Activated CD4-positive, CD25-positive, alpha-beta regulatory T cell treated with anti-CD3 and anti-CD28 coated beads, Interleukin-2, amount 50 U/mL, for 24 hours (primary cell): ENCODE data around the gene STK38L.

ENCODE experiments used
- ATAC-seq, 2 donors: fragments of 150-1000 bp; cut with Tn5 transposase; one replicate each; pipeline ENCODE4 v1.10.0; 2021; ENCODE audit warnings: mild to moderate bottlenecking in 1 of 2, moderate library complexity in 1 of 2

Gene STK38L

DNA sequence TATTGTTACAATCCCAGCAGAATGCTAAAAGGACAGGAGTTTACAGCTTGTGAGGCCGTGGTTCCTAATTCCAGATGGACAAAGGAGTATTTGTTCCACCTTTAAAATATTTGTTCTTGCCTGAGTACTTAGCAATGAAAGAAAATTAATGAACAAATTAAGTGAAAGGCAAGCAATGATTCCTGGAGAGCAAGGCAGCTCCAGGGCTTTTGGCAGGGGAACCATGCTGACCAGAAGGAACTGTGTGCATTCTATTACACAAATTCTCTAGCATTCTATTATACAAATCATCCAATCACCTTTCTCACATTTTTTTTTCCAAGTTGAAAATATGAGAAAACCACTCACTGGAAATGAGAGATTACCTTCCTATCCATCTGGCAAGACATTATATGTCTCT, 86.8 kb downstream of the STK38L start:
- ATAC-seq, result no peak

DNA sequence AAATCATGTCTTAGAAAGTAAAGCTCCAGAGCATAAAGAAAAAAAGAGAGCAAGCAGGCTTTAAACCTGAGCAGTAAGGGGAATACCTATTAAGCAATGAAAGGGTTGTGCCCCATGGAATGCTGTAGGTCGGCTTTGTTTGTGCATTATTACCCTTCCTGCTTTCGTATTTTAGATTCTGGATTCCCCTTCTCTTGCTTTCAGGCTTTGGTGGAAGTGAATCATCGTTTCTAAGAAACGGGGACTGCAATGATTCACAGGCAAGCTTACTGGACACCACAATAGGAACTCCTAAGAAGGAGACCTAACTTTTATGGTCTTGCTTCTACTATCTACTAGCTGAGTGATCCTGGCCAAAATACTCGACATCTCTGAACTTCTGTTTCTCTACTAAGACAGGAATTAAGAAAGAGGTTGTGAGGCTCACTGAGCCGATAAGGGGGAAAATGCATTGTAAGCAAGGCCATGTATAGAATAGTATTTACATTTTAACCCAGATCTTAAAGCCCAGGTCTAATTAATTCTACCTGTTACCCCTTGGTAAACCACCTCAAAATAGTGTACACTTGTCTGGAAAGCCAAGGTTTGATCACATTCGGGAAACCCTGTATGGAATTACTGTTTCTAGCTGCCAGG, 87.3 kb downstream of the STK38L start:
- peak; percentile 64 to 66 for ATAC-seq

DNA sequence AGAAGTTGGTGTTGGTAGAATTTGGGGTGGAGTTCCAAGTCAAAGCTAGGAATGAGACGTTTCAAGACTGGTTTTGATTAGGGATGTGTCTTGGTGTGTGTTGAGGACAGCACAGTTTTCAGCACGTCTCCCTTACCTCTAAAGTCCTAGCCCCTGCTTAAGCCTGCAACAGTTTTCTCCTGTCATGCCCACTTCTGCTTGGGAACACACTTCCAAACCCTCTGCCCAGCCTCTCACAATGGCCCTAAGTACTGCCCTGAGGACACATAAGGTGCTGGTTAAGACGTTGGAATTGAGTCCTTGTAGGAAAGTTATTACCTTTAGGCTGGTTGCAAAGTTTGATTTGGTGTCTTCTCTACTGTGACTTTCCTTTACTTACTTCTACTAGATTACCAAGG, 87.8 kb downstream of the STK38L start:
- ATAC-seq, result no peak

DNA sequence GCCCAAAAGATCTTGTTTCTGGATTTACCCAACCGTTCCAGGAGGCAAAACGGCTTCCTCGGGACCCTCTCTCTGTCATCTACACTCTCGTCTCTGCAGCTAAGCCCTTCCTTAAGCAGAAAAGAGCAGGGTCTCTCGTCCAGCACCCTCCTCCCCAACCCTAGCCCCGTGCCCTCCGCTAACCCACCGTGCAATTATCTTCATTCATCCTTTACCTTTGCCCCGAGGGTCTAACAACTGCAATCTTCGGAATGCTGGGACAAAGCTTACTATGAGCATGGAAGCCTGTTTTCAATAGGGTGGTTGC, 88.3 kb downstream of the STK38L start:
- ATAC-seq, result no peak

DNA sequence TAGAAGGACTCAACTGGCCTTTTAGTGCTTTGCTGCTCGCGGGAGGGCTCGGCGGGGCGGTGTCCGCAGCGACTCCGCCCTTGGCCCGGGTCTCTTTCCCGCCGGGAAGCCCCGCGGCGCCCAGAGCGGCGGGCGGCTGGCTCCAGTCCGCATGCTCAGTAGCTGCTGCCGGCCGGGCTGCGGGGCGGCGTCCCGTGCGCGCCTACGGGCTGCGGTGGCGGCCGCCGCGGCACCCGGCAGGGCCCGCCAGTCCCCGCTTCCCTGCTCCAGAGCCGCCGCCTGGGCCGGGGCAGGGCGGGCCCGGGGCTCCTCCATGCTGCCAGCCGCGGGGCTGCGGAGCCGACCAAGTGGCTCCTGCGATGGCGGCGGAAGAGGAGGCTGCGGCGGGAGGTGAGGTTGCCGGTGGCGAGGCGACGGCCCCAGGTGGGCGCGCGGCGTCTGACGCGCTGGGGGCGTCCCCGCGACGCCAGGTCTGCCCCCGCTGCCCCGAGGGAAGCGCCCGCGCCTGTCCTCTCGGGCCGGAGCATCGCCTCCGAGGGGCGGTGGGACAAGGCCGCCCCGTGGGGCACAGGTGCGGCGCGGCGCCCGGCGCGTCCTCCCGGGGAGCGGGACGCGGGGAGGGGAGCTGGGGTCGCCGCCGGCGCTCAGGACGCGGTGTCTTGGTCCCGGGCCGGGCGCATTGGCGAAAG, 88.8 kb downstream of the STK38L start, which contains the start of gene BMAL2:
Gene BMAL2, plus strand, starts transcription at position 123 of the 689 bp plus-strand sequence. Its CDS starts 237 bp downstream, at position 360.
- ATAC-seq, result peak; percentile 39 to 52

DNA sequence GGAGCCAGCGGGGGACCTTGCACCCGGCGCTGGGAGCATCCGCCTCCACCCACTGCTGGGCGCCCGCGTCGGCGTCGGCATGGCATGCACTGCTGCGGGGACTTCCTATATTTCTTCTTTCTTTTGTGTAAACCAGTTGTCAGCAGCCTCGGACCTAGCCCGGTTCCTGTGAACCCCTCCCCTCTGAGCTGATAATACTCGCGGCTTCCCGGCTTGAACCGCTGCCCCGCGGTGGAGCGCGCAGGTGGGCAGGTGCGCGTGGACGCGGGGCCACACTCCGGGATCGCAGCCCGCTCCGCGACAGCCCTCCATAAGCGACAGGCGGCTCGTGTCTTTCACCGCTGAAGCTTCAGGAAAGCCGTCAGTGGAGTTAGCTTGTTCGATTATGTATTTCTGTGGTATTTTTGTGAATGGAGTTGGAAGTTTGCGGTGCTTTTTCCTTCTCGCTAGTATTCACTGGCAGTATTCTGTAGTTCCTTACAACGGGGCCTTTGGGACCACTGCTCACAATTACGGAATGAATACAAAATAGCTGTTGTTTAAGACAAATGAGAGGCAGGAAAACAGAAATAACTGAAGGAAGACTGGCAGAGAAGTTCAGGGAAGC, 89.4 kb downstream of the STK38L start:
- peak; percentile 36 to 46 for ATAC-seq

DNA sequence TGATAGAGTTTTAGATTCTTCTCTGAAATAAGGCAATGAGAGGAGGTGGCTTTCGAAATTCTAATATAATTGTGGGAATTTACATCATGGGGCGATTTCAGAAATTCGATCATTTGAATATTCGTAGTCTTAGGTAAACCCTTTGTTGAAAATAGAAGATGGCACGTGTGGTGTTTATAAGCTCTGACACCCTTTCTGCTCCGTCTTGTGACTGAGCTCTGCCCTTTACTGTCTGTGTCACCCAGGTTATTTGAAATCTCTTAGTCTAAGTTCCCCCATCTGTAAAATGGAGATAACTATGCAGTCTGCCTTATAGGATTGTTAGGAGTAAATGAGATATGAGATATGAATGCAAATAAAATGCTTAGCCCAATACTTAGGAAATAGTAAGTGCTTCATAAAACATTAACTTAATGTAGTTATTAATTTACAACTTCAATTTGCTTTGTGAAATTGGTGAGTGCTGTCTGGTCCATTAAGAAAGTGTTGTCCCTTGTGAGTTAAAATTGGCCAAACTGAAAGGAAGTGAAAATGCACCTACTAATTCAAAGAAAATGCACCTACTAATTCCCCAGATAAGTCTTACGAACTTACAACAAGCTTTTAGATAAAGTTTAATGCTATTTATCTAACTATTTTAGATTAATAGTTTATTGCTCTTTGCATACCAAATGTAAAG, 90.1 kb downstream of the STK38L start:
- no peak for ATAC-seq

DNA sequence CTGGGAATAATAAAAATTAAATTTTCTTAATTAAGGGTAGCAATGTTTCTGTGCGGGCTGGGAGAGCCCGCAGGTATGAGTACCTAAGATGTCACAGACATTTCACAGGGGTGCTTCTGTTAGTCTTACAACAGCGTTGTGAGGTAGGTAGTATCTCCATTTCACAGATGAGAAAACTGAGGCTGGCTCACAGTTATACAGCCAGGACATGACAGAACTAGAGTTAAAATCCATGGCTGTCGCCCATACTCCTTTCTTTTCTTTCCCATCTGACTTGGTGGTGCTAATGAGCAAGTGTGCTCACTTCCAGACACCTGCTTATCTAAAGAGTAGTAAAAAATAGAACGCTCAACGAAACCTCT, 90.6 kb downstream of the STK38L start:
- ATAC-seq, result no peak

DNA sequence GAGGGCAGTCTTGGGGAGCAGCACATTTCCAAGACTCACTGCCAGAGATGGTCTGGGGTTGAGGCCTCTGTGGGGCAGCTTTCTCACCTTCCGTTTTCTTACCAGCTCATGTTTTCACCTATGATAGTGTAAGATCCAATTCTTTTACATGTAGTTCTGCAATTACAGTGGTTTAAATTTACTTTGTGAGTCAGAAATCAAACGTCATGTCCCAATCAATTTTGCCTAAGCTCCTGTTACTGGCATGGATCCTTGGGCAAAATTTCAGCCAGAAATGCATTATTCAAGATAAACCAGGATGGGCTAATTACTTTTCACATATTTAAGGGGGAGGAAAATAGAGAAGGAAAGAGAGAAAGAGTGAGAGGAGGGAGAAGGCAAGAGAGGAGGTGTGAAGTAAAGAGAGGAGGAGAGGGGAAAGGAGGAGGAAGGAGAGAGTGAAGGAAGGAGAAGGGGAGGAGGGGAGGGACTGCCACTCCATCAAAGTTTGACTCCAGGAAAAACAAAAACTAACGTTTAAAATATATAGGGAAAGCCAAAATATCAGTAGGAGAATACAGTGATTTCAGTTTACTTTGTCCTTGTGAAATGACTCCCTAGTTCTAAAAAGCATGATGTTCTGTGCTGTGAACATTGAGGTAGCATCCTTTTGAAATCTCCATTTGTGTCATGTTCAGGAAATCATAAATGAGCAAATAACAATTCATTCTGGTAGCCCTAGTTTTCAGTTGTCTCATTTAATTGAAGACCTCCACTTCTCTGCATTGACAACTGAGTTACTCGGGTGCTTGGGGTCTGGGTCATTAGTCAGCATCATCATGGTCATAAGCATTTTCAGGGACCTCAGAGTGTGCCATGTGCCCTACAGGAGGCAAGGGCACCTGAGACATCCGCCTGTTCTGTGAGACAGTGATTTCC, 91.5 kb downstream of the STK38L start:
- ATAC-seq, result no peak

DNA sequence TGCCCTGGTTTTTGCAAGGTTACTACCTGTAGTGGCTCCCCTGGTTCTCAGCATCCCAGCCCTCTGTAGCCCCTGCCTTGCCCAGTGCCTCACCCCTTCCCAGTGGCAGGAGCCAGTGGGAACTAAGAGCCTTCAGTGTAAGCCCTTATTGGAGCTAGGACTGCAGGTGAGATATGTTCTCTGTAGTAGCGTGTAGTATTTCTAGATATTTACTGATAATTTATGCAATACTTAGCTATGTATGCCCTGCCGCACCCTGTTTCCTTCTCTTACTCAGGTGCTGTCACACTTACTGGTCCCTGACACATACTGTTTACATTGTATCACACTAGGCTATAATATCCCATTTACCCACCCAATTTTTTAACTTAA, 92.2 kb downstream of the STK38L start:
- no peak for ATAC-seq

DNA sequence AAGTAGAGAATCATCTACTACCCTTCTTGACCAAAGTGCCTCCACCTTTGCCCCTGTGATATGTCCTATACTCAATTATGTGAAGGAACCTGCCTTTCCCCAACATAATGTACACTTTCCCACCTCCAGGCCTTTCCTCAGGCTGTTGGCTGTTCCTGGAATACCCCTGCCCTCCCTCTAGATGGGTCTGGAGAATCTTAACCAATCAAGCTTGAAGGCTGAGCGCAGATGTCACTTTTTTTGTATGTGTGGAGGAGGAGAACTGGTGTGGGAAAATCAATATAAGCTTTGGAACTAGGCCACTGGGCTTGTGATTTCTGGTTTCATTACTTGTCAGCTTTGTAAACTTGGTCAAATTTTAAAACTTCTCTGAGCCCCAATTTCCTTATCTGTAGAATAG, 93.3 kb downstream of the STK38L start:
- no peak for ATAC-seq

DNA sequence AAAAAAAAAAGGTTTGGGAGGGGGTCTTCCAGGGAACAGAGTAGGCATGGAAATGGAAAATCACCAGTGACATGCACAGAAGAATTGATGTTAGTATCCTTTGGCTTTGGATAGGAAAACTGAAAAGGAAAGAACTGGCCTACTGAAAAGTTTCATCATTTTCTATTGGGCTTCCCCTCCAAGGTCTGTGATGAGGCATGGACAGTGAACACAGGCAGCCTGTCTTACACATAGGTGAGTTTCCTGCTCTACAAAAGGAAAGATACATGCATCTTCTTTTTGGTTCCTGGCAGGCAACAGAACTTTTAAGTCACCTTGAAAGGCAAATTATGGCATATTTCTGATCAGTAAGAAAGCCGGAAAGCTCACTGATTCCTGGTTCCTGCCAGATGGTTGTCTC, 94.4 kb downstream of the STK38L start:
- no peak for ATAC-seq

DNA sequence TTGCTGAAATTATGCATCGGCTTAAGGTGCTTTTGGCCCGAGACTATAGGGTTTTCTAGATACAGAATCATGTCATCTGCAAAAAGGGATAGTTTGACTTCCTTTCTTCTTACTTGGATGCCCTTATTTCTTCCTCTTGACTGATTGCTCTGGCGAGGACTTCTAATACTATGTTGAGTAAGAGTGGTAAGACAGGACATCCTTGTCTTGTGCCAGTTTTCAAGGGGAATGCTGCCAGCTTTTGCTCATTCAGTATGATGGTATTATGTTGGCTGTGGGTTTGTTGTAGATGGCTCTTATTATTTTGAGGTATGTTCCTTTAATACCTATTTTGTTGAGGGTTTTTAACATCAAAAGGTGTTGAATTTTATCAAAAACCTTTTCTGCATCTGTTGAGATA, 96.9 kb downstream of the STK38L start:
- no peak for ATAC-seq

DNA sequence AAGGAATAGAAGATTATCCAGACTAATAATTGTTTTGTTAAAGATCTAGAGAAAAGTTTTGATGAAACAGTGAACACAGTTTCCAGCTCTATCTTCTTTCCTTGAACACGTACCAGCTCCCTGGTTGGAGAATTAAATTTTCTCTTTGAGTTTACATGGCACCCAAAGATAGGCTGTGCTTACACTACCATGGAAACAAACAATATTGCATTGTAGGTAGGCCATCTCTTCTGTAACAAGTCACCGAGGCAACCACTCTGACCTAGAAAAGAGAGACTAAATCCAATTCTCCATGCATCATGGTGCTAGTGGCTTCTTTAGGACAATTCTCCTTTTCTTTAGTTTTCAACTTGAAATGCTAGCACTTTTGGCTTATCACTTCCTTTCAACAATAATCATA, 98.5 kb downstream of the STK38L start:
- no peak for ATAC-seq

DNA sequence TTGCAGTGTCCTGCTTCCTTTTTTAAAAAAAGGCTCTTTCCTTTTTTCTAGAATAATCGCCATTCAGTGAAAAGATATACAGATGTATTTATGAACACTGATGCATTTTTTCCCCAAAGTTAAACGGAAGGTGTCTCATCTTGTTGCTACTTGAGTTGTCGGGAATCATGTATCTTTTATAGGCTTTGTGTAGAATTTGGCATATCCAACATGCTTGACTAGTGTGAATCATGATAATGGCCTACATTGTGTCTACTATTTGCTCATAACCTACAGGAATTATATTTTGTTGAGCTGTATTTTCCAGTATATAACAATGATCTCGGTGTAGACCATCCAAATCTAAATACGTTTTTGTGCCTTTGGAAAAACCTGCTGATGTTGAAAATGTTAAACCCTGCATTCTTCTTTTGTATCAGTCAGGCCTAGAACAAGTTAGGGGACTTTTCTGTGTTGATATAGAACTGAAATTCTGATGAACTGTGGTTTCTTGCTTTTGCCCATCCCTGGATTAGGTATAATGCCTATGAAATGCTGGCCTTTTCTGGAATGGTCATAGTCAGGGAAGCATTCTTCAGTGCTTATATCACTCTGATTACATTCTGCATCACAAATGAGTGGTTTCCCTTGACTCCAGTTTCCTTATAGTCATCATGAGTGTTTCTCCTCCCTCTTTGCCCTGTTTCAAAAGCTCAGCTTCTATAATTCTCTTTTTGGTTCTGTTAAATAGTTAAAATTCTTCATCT, 99.3 kb downstream of the STK38L start:
- no peak for ATAC-seq

DNA sequence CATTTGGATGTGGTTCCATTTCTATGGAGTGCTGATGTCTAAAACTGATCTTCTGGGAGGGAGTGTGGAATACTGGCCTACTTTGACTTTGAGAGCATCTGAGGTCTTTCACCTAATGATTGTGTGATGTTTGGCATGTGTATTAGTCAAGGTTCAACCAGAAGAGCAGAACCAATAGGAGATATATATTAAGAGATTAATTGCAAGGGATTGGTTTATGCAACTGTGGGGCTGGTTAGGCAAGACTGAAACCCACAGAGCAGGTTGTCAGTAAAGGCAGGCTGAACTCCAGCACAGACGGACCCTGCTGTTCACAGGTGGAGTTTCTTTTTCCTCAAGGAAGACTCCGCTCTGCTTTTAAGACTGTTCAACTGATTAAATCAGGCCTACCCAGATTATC, 100.2 kb downstream of the STK38L start:
- ATAC-seq, result no peak

DNA sequence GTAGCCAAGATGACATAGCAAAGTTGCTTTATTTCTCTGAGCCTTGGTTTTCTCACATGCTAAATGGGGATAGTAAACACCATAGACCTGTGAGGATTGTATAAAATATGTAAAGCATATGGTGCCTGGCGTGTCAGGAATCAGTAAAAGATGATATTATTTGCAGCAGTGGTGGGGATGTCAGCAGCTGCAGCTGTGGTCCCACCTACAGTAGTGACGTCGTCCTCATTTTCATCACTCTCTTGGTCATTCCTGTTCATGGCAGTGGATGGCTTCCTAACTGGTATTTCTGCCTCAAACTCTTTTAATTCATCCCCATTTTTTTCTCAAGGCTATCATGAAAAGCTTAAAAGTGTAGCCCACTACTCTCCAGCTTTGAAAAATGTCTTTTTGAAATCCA, 100.7 kb downstream of the STK38L start:
- ATAC-seq, result no peak

DNA sequence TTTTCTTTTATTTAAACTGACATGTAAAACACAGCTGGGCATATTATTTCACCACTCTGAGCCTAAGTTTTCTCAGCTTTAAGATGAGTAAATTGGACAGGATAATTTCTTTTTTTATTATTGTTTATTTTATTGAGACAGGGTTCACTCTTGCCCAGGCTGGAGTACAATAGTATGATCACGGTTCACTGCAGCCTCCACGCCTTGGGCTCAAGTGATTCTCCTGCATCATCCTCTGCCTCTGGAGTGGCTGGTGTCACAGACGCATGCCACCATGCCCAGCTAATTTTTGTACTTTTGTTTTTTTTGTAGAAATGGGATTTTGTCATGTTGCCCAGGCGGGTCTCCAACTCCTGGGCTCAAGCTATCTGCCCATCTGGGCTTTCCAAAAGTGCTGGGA, 101.3 kb downstream of the STK38L start:
- no peak for ATAC-seq

DNA sequence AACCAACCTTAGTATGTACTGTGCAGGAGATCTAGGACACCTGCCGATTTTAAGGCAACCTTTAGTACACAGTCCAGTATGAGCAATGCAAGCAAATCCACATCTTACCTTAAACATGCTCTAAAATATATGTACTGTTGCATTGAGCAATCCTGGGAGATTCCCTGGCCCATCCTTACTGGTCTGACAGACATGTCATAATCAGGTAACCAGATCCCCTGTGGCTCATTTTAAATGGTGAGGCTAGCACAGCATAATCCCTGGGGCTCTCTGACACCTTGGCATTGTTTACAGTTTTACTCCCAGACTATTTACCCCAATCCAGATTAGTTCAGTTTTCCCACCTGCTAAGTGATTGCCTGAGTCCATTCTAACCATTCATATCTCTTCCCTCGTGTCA, 103.7 kb downstream of the STK38L start:
- ATAC-seq, result no peak

DNA sequence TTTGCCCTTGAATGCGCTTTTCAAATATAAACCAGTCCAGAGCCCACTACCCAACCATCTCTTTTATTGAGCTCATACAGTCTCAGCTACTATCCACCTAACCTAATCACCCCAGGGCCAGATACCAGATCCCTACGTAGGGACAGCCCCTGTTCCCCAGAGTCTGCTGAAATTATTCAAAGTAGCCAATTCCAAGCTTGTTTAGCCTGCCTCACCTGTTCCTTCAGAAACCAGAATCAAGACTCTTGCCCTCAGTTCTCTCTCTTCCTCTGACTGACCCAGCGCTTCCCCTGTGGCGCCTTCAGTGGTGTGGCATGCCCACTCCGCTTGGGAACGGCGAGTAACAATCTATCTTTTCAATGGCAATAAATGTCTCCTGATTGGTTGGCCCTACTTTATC, 107.4 kb downstream of the STK38L start:
- ATAC-seq, result no peak

DNA sequence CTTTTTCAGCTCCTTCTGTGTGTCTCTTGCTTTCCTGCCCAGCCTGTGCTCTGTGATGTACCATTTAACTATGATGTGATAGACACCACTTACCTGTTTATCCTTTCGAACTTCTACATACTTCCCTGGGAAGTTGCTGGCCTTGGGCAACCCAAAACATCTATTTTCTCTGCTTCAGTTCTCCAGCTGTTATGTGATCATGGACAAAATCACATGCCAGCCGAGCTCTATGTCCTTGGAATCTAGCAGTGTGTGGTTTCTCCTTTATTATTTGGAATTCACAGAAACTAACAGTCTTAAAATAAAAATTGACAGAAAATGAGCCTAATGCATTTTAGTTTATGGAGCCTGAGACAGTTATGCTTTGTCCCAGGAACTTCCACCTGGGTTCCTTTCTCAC, 111.4 kb downstream of the STK38L start:
- no peak for ATAC-seq

DNA sequence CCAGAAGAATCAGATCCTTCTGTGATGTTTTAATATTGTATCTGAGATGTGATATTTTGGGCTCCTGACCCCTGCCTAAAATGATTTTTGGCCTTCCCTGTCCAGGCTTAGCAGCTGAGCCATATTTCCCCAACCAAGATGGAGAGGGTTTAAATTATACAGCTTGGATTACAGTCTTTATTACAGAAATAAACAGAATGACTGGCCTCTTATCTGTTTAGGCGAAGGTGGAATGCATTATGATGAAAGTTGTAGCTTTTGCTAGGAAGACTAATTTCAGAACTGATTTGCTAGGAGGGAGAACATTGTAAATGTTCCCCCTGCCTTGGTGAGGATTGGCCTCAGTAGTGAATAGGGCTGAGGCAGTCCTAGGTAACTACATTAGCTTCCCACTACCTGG, 111.9 kb downstream of the STK38L start:
- ATAC-seq, result no peak
